ENCODE data around the gene LAMC1. TPM values are rescaled to one million over a fixed set of nuclear protein-coding genes. Genes with fewer than 3 reads are reported as not detected.

LAMC1 gene
- total RNA-seq, 1 donor from 2014 or later, result 162 TPM

DNA sequence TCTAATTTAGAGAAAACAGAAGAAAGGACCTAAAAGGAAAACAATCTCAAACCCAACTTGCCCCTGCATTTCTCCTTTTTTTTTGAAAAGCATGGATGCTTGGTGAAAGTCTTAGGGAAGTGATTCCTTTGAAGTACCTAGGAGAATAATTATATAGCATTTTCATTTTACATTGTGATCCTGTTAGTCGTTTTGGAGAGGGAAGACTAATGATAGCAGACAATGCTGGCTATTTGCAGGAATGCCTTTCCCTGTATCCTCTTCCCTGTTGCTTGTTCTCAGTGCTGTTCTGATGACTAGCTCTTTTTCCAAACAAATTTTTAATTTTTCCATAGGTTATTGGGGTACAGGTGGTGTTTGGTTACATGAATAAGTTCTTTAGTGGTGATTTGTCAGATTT is 53.9 kb downstream of the LAMC1 start:
- TF ChIP-seq, protein P1, sequence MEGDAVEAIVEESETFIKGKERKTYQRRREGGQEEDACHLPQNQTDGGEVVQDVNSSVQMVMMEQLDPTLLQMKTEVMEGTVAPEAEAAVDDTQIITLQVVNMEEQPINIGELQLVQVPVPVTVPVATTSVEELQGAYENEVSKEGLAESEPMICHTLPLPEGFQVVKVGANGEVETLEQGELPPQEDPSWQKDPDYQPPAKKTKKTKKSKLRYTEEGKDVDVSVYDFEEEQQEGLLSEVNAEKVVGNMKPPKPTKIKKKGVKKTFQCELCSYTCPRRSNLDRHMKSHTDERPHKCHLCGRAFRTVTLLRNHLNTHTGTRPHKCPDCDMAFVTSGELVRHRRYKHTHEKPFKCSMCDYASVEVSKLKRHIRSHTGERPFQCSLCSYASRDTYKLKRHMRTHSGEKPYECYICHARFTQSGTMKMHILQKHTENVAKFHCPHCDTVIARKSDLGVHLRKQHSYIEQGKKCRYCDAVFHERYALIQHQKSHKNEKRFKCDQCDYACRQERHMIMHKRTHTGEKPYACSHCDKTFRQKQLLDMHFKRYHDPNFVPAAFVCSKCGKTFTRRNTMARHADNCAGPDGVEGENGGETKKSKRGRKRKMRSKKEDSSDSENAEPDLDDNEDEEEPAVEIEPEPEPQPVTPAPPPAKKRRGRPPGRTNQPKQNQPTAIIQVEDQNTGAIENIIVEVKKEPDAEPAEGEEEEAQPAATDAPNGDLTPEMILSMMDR (conservative IDR thresholded peaks at IDR 0.05; ENCODE audit: low read depth, low read length), result no peak
- no peak overlapping the region for H3K4me3 ChIP-seq (ENCODE audit: low read depth, low read length)
- DNase-seq (ENCODE audit: low read depth), result no peak

DNA sequence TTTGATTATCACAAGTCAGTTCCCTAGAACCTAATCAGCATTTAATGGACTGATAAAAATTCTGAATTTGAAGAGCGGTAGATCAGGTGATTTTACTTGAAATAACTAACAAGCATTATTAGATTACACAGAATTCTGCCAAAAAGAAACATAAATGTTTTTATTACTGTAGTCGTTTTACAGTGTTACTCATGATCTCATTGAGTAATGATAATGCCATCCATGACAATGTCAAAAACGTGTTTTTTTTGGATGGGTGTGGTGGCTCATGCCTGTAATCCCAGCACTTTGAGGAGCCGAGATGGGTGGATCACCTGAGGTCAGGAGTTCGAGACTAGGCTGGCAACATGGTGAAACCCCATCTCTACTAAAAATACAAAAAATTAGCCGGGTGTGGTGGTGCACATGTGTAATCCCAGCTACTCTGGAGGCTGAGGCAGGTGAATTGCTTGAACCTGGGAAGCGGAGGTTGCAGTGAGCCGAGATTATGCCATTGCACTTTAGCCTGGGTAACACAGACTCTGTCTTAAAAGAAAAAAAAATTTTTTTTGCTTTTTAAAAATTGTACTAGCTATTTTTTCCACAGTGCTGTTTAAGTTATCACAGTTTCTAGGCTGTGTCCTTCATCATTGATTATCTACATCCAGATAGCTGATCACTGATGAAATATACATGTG is 56.6 kb downstream of the LAMC1 start:
- H3K4me3 ChIP-seq (ENCODE audit: low read depth, low read length), result no peak overlapping the region
- no peak for DNase-seq (ENCODE audit: low read depth)
- TF ChIP-seq, protein P1 (conservative IDR thresholded peaks at IDR 0.05; ENCODE audit: low read depth, low read length), result no peak

DNA sequence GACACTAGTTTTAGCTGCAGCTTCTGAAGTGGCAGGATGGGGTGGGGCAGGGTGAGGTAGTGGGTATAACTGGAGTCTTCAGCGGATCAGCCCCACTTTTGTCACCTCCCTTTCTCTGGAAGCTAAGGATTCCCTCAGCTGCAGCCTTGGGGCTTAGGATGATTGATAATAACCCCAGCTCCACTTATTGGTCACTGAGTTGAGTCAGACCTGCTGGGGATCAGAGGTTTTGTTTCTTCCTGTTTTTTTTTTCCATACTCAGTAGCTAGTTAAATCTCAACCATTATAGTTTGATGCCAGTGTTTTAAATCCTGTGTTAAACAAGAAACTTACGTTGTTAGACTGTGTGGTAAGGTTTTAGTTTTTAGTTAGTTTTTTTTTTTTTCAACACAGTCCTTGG is 57.2 kb downstream of the LAMC1 start:
- no peak overlapping the region for H3K4me3 ChIP-seq (ENCODE audit: low read depth, low read length)
- TF ChIP-seq, protein P1 (conservative IDR thresholded peaks at IDR 0.05; ENCODE audit: low read depth, low read length), result no peak
- no peak for DNase-seq (ENCODE audit: low read depth)

DNA sequence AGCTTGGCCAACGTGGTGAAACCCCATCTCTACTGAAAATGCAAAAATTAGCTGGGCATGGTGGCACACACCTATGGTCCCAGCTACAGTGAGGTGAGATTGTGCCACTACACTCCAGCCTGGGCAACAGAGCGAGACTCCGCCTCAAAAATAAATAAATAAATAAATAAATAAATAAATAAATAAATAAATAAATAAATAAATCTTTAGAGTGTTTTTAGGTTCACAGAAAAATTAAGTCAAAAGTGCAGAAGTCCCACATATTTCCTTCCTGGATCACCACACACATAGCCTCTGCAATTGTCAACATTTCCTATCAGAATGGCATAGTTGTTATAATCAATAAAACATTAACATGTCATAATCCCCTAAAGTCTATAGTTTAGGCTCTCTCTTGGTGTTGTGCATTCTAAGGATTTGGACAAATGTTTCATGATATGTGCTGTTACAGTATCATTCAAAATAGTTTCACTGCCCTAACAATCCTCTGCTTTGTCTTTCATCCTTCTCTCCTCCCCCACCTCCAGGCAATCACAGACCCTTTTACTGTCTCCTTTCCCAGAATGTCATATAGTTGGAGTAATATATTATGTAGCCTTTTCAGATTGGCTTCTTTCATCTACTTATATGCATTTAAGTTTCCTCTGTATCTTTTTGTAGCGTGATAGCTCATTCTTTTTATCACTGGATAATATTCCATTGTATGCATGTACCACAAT is 58.3 kb downstream of the LAMC1 start:
- TF ChIP-seq, protein P1 (conservative IDR thresholded peaks at IDR 0.05; ENCODE audit: low read depth, low read length), result no peak
- H3K4me3 ChIP-seq (ENCODE audit: low read depth, low read length), result no peak overlapping the region
- DNase-seq (ENCODE audit: low read depth), result no peak

DNA sequence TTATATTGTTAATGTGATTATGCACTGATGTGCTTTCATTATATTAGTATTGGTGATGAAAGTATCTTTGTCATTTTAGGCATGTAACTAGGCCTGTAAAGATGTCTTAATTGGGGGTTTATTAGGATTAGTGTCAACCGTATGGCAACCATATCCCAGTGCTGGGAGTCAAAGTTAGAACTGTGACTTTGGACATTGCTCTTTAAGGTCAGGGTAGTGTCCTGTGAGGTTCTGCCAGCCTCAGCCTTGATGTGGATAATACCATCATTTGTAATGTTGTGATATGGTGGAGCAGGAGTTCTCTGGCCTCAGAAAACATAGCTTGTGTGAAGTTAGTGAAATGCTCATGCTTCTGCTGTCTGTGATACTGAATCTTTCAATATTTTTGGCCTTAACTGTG is 59.4 kb downstream of the LAMC1 start:
- no peak for DNase-seq (ENCODE audit: low read depth)
- H3K4me3 ChIP-seq (ENCODE audit: low read depth, low read length), result no peak overlapping the region
- TF ChIP-seq, protein P1 (conservative IDR thresholded peaks at IDR 0.05; ENCODE audit: low read depth, low read length), result no peak

DNA sequence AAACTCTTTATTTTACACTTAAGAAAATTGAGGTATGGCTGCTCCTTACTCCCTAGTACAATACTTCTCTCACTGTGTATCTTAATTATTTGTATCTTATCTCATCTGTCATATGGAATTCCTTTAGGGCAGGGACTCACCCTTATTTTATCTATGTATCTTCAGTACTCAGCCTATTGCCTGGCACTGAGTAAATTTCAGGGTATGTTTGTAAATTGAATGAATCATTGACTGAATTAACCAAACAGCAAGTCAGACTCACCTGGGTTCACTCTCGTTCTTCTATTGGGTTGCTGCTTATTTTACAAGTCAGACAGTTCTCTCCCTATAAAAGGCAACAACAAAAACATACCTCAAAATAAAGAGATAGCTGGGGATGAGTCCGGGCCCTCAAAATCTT is 63.8 kb downstream of the LAMC1 start:
- no peak overlapping the region for H3K4me3 ChIP-seq (ENCODE audit: low read depth, low read length)
- no peak for DNase-seq (ENCODE audit: low read depth)
- TF ChIP-seq, protein P1 (conservative IDR thresholded peaks at IDR 0.05; ENCODE audit: low read depth, low read length), result no peak
